ENCODE results near the gene SNX20. TPM values are rescaled to one million over a fixed set of nuclear protein-coding genes. Genes with fewer than 3 reads are reported as not detected.

The SNX20 gene
- total RNA-seq, 1 experiment from 2014 or later = not detected

DNA sequence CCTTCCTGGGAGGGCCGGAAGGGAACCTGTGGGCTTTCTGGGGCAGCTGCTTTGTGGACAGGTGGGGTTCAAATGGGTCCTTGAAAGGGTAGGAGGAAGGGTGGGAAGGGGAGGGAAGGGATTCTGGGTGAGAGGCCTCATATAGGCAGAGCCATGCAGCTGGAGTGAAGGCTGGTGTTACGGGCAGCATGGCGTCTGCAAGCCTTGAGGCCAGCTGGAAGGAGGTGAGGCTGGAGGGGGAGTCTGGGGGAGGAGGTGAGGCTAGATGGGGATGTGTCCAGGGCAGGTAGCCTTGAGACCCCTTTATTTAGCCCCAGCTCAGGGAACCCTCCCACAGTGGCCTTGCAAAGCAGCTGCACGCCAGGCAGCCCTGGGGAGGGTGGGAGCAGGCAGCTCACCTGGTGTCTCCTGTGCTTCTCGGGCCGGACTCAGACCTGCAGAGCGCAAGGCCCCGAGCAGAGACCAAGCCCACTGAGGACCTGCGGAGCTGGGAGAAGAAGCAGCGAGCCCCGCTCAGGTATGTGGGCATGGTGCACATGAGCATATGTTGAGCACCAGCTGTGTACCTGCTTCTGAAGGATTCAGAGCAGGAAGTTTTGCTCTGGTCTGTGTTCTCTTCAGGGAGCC is 50.6 kb downstream of the SNX20 start:
- Histone ChIP-seq H3K4me3 (ENCODE audit: low read depth, low read length, poor library complexity, severe bottlenecking) (no peak overlapping the region), H3K27me3 (replicated peaks; ENCODE audit: insufficient read depth, low read depth, low read length, poor library complexity) (no peaks in the 10 kb centered on the region), H3K36me3 (ENCODE audit: insufficient read depth, low read length, poor library complexity, severe bottlenecking) (no peaks in the 10 kb centered on the region), H3K4me1 (ENCODE audit: insufficient read depth, low read length, poor library complexity, severe bottlenecking) (no peaks in the 10 kb centered on the region), H3K9me3 (ENCODE audit: low read depth, low read length, poor library complexity, severe bottlenecking) (no peaks in the 10 kb centered on the region), H3K27ac (ENCODE audit: low read depth, low read length, poor library complexity, severe bottlenecking) (no peak overlapping the region)
- ChIA-PET POLR2A (ENCODE audit: low non-redundant PET) (no interaction called here), CTCF (no interaction called here)
- TF ChIP-seq CTCF (conservative IDR thresholded peaks at IDR 0.05; ENCODE audit: low read depth, low read length) = no peak
- TF ChIP-seq EZH2 (IDR thresholded peaks at IDR 0.05; ENCODE audit: borderline replicate concordance, low read depth, low read length, poor library complexity, severe bottlenecking) = no peak
- no TSS peak for BruUV-seq (replicated peaks)
- intact Hi-C loops (cut with micrococcal nuclease; ENCODE audit: unreplicated experiment) = no loop called here
- DNase-seq (ENCODE audit: low spot score) = no peak

- no peak overlapping the region for H3K4me3 ChIP-seq (ENCODE audit: low read depth, low read length, poor library complexity, severe bottlenecking)
- H3K4me1 ChIP-seq (ENCODE audit: insufficient read depth, low read length, poor library complexity, severe bottlenecking) = no peaks in the 10 kb centered on the region
- CTCF ChIA-PET = no interaction called here
- H3K9me3 ChIP-seq (ENCODE audit: low read depth, low read length, poor library complexity, severe bottlenecking) = no peaks in the 10 kb centered on the region
- H3K27ac ChIP-seq (ENCODE audit: low read depth, low read length, poor library complexity, severe bottlenecking) = no peak overlapping the region
- no peak for DNase-seq (ENCODE audit: low spot score)
- intact Hi-C loops (cut with micrococcal nuclease; ENCODE audit: unreplicated experiment) = no loop called here
- no TSS peak for BruUV-seq (replicated peaks)
- no peaks in the 10 kb centered on the region for H3K36me3 ChIP-seq (ENCODE audit: insufficient read depth, low read length, poor library complexity, severe bottlenecking)
- POLR2A ChIA-PET (ENCODE audit: low non-redundant PET) = no interaction called here
- H3K27me3 ChIP-seq (replicated peaks; ENCODE audit: insufficient read depth, low read depth, low read length, poor library complexity) = no peaks in the 10 kb centered on the region
- TF ChIP-seq CTCF (conservative IDR thresholded peaks at IDR 0.05; ENCODE audit: low read depth, low read length) (no peak), EZH2 (IDR thresholded peaks at IDR 0.05; ENCODE audit: borderline replicate concordance, low read depth, low read length, poor library complexity, severe bottlenecking) (no peak)
These were observed 51.8 kb downstream of the SNX20 start for GRCh38 chr16:50629334-50629733.

DNA sequence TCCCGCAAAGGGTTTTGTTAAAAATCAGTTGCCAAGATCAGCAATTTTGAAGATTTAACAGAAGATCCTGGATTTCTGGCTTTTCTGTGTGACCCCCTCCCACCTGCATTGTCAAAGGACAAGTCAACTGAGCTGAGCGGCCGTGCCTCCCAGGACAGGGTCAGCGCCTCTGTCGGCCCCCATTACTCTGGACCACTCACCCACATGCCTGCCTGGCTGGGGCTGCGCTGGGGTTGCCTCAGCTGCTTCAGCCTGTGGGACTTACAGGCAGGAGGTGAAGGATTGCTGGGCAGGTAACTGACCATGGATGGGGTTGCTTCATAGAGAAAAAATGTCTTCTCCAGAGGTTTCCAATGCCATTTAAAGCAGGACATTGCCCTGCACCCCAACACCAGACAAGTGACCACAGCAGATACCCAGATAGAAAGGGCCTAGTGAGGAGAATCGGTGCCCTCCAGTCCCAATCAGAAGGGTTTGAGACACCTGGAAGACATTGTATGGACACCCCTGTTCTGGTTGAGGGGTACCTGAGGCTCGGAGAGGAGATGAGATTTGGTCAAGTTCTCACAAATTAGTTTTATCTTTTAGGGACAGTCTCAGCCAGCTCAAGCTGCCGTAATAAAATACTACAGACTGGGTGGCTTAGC is 52.8 kb downstream of the SNX20 start:
- ChIA-PET POLR2A (ENCODE audit: low non-redundant PET) (no interaction called here), CTCF (no interaction called here)
- no peaks in the 10 kb centered on the region for H3K4me1 ChIP-seq (ENCODE audit: insufficient read depth, low read length, poor library complexity, severe bottlenecking)
- no peak overlapping the region for H3K4me3 ChIP-seq (ENCODE audit: low read depth, low read length, poor library complexity, severe bottlenecking)
- H3K27me3 ChIP-seq (replicated peaks; ENCODE audit: insufficient read depth, low read depth, low read length, poor library complexity) = no peaks in the 10 kb centered on the region
- H3K36me3 ChIP-seq (ENCODE audit: insufficient read depth, low read length, poor library complexity, severe bottlenecking) = no peaks in the 10 kb centered on the region
- no peaks in the 10 kb centered on the region for H3K9me3 ChIP-seq (ENCODE audit: low read depth, low read length, poor library complexity, severe bottlenecking)
- TF ChIP-seq EZH2 (IDR thresholded peaks at IDR 0.05; ENCODE audit: borderline replicate concordance, low read depth, low read length, poor library complexity, severe bottlenecking) = no peak
- no peak for TF ChIP-seq CTCF (conservative IDR thresholded peaks at IDR 0.05; ENCODE audit: low read depth, low read length)
- H3K27ac ChIP-seq (ENCODE audit: low read depth, low read length, poor library complexity, severe bottlenecking) = no peak overlapping the region
- no peak for DNase-seq (ENCODE audit: low spot score)
- intact Hi-C loops (cut with micrococcal nuclease; ENCODE audit: unreplicated experiment) = no loop called here
- BruUV-seq (replicated peaks) = no TSS peak
